HG03097 (cell line): ENCODE data around the gene ZNF563.

Experiments used
- ATAC-seq: cut with Tn5 transposase; IDR thresholded peaks from one replicate; pipeline ENCODE4 v1.9.1; 2021; ENCODE audit not compliant: unreplicated experiment, low FRiP score

The ZNF563 gene

DNA sequence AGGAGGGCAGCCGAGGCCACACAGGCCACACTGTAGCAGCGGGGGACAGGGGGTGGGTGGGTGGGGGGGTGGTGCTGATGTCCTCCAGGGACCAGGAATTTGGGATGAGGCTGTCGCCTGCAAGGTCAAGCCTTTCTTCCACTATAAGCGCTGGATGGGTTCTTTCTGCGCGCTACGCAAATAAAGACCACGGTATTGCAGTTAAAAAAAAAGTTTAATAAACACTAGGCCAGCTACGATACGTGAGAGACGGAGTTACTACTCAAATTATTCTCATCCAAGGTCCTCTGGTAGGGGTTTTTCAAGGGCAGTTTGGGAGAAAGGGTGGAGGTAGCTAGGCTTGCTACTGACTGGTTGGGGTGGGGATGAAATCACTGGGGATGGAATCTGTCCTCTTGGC lies 38.2 kb downstream of the ZNF563 start:
- no peak for ATAC-seq

DNA sequence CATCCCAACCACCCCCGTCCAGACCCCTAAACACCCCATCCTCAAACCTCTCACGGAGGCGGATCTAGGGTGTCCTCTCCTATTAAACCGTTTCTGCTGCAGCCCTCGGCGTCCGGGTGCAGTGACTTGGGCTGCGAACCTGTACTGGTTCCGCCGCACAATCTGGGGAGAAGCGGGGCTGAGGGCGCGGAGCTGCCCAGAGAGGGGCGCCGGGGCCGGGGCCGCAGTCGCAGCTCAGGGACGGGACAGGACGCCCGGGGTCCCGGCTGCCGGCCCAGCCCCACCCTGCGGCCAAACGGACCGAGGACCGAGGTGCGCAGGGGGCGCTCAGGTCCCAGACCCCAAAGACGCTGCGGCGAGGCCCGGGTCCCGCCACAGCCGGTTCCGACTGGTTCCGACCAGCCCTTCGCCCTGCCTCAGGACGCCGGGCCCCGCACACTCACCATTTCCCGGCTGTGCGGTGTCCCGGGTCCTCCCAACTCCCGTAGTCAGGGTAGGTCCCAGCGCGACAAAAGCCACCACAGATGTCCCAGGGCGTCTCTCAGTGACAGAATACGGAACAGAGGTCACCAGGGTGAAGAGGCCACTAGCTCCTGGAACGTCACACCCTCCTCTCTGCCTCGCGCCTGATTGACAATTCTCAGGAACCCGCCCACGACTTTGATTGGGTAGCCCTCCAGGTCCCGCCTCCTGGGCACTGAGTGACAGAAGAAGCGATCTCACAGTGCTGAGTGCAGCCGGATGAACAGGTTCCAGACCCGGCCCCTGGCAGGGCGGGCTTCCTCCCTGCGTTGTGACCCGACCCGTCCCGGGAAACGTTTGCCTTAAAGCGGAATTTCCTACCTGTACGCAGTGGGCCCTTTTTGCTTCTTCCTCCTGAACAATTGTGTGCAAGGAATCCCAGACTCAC lies 38.9 kb downstream of the ZNF563 start, which contains the start of gene ZNF44:
TSS of gene ZNF44 (minus strand) at position 635 of the 910 bp plus-strand sequence. CDS start at position 446, 189 bp downstream.
- ATAC-seq: peak; percentile 92

DNA sequence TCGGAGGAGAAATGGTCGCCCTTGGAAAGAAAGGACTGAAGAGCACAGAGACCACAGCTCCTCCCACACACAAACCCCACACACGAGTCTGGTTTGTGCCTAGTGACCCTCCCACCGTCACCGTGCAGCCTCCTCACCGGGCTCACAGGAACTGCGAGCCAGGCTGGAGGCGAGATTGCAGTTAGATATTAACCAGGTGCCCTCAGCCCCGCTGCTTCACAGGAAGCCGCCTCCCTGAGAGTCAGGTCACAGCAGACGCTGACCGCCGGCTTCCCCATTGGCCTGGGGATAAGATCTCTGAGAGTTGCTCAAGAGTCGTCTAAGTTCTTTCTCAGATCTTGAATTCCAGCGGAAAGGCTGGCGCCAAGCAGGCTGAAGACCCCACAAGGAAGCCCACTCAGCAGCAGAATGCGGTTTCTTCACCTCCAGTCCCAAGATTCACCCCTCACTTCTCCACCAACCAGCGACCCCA lies 39.6 kb downstream of the ZNF563 start:
- ATAC-seq: peak; percentile 72

DNA sequence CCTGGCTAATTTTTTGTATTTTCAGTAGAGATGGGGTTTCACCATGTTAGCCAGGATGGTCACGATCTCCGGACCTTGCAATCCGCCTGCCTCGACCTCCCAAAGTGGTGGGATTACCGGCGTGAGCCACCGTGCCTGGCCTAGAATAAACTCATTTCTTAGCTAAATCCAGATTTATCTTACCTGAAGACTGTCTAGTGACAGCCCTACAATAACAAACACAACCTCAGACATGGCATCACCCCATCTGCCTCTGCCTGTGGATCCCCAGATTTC lies 43.7 kb downstream of the ZNF563 start:
- ATAC-seq: no peak

GRCh38 chr19:12287958-12288500 lies 45.4 kb downstream of the ZNF563 start:
- no peak for ATAC-seq

GRCh38 chr19:12284631-12285030 lies 48.8 kb downstream of the ZNF563 start:
- no peak for ATAC-seq

- ATAC-seq: no peak
Observed at GRCh38 chr19:12284226-12284625, 49.2 kb downstream of the ZNF563 start.

GRCh38 chr19:12278713-12279112 lies 54.7 kb downstream of the ZNF563 start:
- no peak for ATAC-seq

DNA sequence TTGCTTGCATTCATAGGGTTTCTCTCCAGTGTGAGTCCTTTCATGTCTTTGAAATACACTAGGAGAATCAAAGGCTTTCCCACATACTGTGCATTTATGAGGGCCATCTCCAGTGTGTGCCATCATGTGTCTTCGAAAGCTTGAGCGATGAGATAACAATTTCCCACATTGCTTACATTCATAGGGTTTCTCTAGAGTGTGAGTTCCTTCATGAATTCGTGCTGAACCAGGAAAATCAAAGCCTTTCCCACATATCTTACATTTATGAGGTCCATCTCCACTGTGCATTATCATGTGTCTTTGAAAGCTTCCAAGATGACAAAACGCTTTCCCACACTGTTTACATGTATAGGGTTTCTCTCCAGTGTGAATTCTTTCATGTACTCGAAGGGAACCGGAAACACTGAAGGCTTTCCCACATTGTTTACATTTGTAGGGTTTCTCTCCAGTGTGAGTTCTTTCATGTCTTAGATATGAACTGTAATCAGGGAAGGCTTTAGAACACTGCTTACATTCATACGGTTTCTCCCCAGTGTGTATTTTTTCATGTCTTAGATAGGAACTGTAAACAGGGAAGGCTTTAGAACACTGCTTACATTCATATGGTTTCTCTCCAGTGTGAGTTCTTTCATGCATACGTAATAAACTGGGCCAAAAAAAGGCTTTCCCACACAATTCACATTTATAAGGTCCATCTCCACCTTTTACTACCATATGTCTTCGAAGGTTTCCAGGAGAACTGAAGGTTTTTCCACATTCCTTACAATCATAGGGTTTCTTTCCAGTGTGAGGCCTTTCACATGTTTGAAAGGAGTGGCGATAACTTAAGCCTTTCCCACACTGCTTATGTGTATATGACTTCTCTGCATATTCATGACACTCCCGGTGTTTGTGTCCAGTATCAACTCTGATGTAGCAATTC lies 60.2 kb downstream of the ZNF563 start:
- ATAC-seq: no peak

- ATAC-seq: no peak
Observed at GRCh38 chr19:12272386-12272785, 61.0 kb downstream of the ZNF563 start.

- ATAC-seq: no peak
Observed at GRCh38 chr19:12270854-12271253, 62.6 kb downstream of the ZNF563 start.
